Stimulated activated naive CD8-positive, alpha-beta T cell treated with anti-CD3 and anti-CD28 coated beads, Interleukin-15, Interleukin-2, amounts not matched to agents 100 ng/mL and 50 ng/mL, for 24 hours (primary cell): Measurements from ENCODE around the gene SSBP3.
A peak's percentile ranks its signal among the peaks of the same experiment; 100 is the strongest.
"Not testable (repeated sequence)": the region's sequence is repeated elsewhere in the genome, so short reads cannot be mapped to it uniquely, and the experiment has no call there.

Experiments
- H3K27ac Mint-ChIP-seq: one replicate; pipeline ENCODE4 v1.8.0; 2021; ENCODE audit warnings: mild to moderate bottlenecking, mixed read lengths
- H3K27me3 Mint-ChIP-seq: one replicate; pipeline ENCODE4 v1.8.0; 2021; ENCODE audit warnings: mixed read lengths
- H3K36me3 Mint-ChIP-seq: one replicate; pipeline ENCODE4 v1.8.0; 2021; ENCODE audit warnings: low read depth, mixed read lengths
- H3K4me1 Mint-ChIP-seq: one replicate; pipeline ENCODE4 v1.8.0; 2021; ENCODE audit warnings: low read depth, mixed read lengths
- H3K4me3 Mint-ChIP-seq: one replicate; pipeline ENCODE4 v1.8.0; 2021; ENCODE audit warnings: mild to moderate bottlenecking, mixed read lengths
- H3K9me3 Mint-ChIP-seq: one replicate; pipeline ENCODE4 v1.8.0; 2021; ENCODE audit warnings: mixed read lengths

SSBP3 gene

GRCh38 chr1:54240741-54241335, 165.4 kb downstream of the SSBP3 start:
- Mint-ChIP-seq H3K4me1 (no peaks in the 10 kb centered on the region), H3K27ac (no peak overlapping the region), H3K4me3 (no peak overlapping the region), H3K27me3 (no peaks in the 10 kb centered on the region), H3K36me3 (peaks cover 15% of the 10 kb centered on the region), H3K9me3 (no peaks in the 10 kb centered on the region)

GRCh38 chr1:54239631-54240031, 166.6 kb downstream of the SSBP3 start:
- no peak overlapping the region for H3K4me3 Mint-ChIP-seq
- no peaks in the 10 kb centered on the region for H3K9me3 Mint-ChIP-seq
- H3K4me1 Mint-ChIP-seq, result no peaks in the 10 kb centered on the region
- H3K27me3 Mint-ChIP-seq, result no peaks in the 10 kb centered on the region
- H3K27ac Mint-ChIP-seq, result no peak overlapping the region
- H3K36me3 Mint-ChIP-seq, result peaks cover 19% of the 10 kb centered on the region

GRCh38 chr1:54239035-54239383, 167.2 kb downstream of the SSBP3 start:
- Mint-ChIP-seq H3K27me3 (no peaks in the 10 kb centered on the region), H3K27ac (no peak overlapping the region), H3K4me3 (no peak overlapping the region), H3K9me3 (no peaks in the 10 kb centered on the region), H3K36me3 (peaks cover 19% of the 10 kb centered on the region), H3K4me1 (no peaks in the 10 kb centered on the region)

- no peak overlapping the region for H3K27ac Mint-ChIP-seq
- no peaks in the 10 kb centered on the region for H3K4me1 Mint-ChIP-seq
- H3K9me3 Mint-ChIP-seq, result no peaks in the 10 kb centered on the region
- no peak overlapping the region for H3K4me3 Mint-ChIP-seq
- no peaks in the 10 kb centered on the region for H3K27me3 Mint-ChIP-seq
- H3K36me3 Mint-ChIP-seq, result peaks cover 19% of the 10 kb centered on the region
Measured at GRCh38 chr1:54238353-54239034, 167.7 kb downstream of the SSBP3 start.

- Mint-ChIP-seq H3K4me3 (no peak overlapping the region), H3K27me3 (no peaks in the 10 kb centered on the region), H3K27ac (no peak overlapping the region), H3K9me3 (no peaks in the 10 kb centered on the region), H3K4me1 (no peaks in the 10 kb centered on the region), H3K36me3 (peaks cover 19% of the 10 kb centered on the region)
Measured at GRCh38 chr1:54237586-54237985, 168.6 kb downstream of the SSBP3 start.

- H3K4me3 Mint-ChIP-seq, result no peak overlapping the region
- H3K4me1 Mint-ChIP-seq, result peaks cover 23% of the 10 kb centered on the region
- peaks cover 23% of the 10 kb centered on the region for H3K36me3 Mint-ChIP-seq
- no peaks in the 10 kb centered on the region for H3K27me3 Mint-ChIP-seq
- no peak overlapping the region for H3K27ac Mint-ChIP-seq
- H3K9me3 Mint-ChIP-seq, result no peaks in the 10 kb centered on the region
Measured at GRCh38 chr1:54234284-54234683, 171.9 kb downstream of the SSBP3 start.

- not testable (repeated sequence) for H3K27me3 Mint-ChIP-seq, H3K9me3 Mint-ChIP-seq, H3K27ac Mint-ChIP-seq, H3K4me3 Mint-ChIP-seq
- Mint-ChIP-seq H3K36me3 (peaks cover 23% of the 10 kb centered on the region), H3K4me1 (peaks cover 29% of the 10 kb centered on the region)
Measured at GRCh38 chr1:54233196-54233595, 173.0 kb downstream of the SSBP3 start.

- peaks cover 19% of the 10 kb centered on the region for H3K36me3 Mint-ChIP-seq
- peak overlapping the region; percentile 33 for H3K4me3 Mint-ChIP-seq
- peaks cover 40% of the 10 kb centered on the region for H3K4me1 Mint-ChIP-seq
- H3K9me3 Mint-ChIP-seq, result no peaks in the 10 kb centered on the region
- H3K27ac Mint-ChIP-seq, result peak overlapping the region; percentile 84
- no peaks in the 10 kb centered on the region for H3K27me3 Mint-ChIP-seq
Measured at GRCh38 chr1:54230507-54231339, 175.5 kb downstream of the SSBP3 start.

GRCh38 chr1:54229281-54229891, 176.8 kb downstream of the SSBP3 start:
- peaks cover 40% of the 10 kb centered on the region for H3K4me1 Mint-ChIP-seq
- H3K27me3 Mint-ChIP-seq, result no peaks in the 10 kb centered on the region
- H3K9me3 Mint-ChIP-seq, result no peaks in the 10 kb centered on the region
- H3K27ac Mint-ChIP-seq, result peak overlapping the region; percentile 85
- peak overlapping the region; percentile 37 for H3K4me3 Mint-ChIP-seq
- peaks cover 21% of the 10 kb centered on the region for H3K36me3 Mint-ChIP-seq

GRCh38 chr1:54228638-54229079, 177.5 kb downstream of the SSBP3 start:
- Mint-ChIP-seq H3K27me3 (no peaks in the 10 kb centered on the region), H3K4me1 (peaks cover 40% of the 10 kb centered on the region), H3K4me3 (no peak overlapping the region), H3K27ac (no peak overlapping the region), H3K36me3 (peaks cover 21% of the 10 kb centered on the region), H3K9me3 (no peaks in the 10 kb centered on the region)

GRCh38 chr1:54227891-54228310, 178.3 kb downstream of the SSBP3 start:
- peaks cover 40% of the 10 kb centered on the region for H3K4me1 Mint-ChIP-seq
- no peaks in the 10 kb centered on the region for H3K9me3 Mint-ChIP-seq
- no peak overlapping the region for H3K27ac Mint-ChIP-seq
- no peaks in the 10 kb centered on the region for H3K27me3 Mint-ChIP-seq
- peaks cover 21% of the 10 kb centered on the region for H3K36me3 Mint-ChIP-seq
- H3K4me3 Mint-ChIP-seq, result no peak overlapping the region

GRCh38 chr1:54227091-54227602, 179.0 kb downstream of the SSBP3 start:
- Mint-ChIP-seq H3K36me3 (peaks cover 26% of the 10 kb centered on the region), H3K9me3 (no peaks in the 10 kb centered on the region), H3K27ac (peak overlapping the region; percentile 21), H3K27me3 (no peaks in the 10 kb centered on the region), H3K4me3 (no peak overlapping the region), H3K4me1 (peaks cover 40% of the 10 kb centered on the region)

- Mint-ChIP-seq H3K36me3 (peaks cover 28% of the 10 kb centered on the region), H3K27ac (no peak overlapping the region), H3K4me1 (peaks cover 35% of the 10 kb centered on the region), H3K4me3 (no peak overlapping the region), H3K9me3 (no peaks in the 10 kb centered on the region), H3K27me3 (no peaks in the 10 kb centered on the region)
Measured at GRCh38 chr1:54225986-54226559, 180.1 kb downstream of the SSBP3 start.

GRCh38 chr1:54225378-54225777, 180.8 kb downstream of the SSBP3 start:
- H3K27me3 Mint-ChIP-seq, result no peaks in the 10 kb centered on the region
- peaks cover 32% of the 10 kb centered on the region for H3K36me3 Mint-ChIP-seq
- H3K4me1 Mint-ChIP-seq, result peaks cover 28% of the 10 kb centered on the region
- no peak overlapping the region for H3K27ac Mint-ChIP-seq
- H3K4me3 Mint-ChIP-seq, result no peak overlapping the region
- no peaks in the 10 kb centered on the region for H3K9me3 Mint-ChIP-seq
